ENCODE measurements around the gene PDE4D.

- TF ChIP-seq SIN3A (IDR thresholded peaks at IDR 0.05; ENCODE audit: borderline replicate concordance, insufficient read depth, low read length), result no peak
- no peak for TF ChIP-seq POLR2AphosphoS5 (IDR thresholded peaks at IDR 0.05; ENCODE audit: low read depth, low read length)
- TF ChIP-seq REST (IDR thresholded peaks at IDR 0.05; ENCODE audit: insufficient read depth in 1 of 2, low read depth in 2 of 2, low read length in 2 of 2), result no peak
Measured at GRCh38 chr5:59116231-59116865, 777.2 kb downstream of the PDE4D start.
